Esophagus mucosa (tissue), 1 donor: Measurements from ENCODE around the gene ACOXL. TPM values are rescaled to one million over a fixed set of nuclear protein-coding genes. Genes with fewer than 3 reads are reported as not detected.
A peak's percentile ranks its signal among the peaks of the same experiment; 100 is the strongest.

Experiments used
- ATAC-seq: fragments of 200-7000 bp; cut with Tn5 transposase; one replicate; pipeline ENCODE4 v1.9.1; 2020
- total RNA-seq: library from RNA; stranded (reverse); gene quantifications from one replicate; pipeline ENCODE4 v1.2.4, GENCODE V29; 2023
- donor health status: DM: yes; HTN: yes; CAD: no.

The ACOXL gene
- total RNA-seq, 1 donor from 2014 or later: not detected

DNA sequence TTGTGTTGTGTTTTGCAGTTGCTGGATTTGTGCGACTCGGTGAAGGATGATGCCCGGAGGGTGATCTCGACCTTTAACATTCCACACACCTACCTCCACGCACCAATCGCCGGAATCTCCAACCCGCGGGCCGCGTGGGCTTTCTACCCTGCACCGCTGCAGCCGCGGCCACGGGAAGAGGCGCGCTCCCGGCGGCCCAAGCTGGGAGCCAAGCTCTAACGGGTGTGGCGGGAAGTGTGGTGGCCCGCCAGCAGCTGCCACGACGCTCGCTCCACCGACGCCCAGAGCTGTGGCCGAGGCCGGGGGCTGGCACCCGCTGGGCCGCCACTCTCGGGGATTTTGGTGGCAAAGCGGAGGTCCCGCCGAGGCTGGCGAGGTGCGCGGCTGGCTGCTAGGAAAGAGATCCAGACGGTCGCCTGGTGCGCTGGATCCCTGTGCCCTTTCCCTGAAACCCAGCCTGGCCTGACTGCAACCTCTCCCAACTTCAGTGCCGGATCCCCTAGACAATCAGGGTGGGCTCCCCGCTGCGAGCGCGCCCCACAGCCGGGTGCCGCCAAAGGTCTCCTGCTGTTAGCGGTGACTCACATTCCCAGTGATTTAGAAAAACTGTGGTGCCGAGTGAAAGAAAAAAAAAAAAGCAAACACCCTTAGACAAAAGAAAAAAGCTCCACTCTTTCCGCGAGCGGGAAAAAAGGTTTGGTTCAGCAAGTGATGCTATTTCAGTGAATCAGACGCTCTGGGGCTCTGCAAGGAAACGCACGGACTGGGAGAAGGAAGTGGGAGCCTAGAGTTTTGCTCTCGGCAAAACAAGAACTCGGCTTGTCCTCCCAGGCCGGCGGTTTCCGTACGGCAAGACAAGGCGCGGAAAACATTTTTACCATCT lies 385.5 kb downstream of the ACOXL start:
- no peak for ATAC-seq

DNA sequence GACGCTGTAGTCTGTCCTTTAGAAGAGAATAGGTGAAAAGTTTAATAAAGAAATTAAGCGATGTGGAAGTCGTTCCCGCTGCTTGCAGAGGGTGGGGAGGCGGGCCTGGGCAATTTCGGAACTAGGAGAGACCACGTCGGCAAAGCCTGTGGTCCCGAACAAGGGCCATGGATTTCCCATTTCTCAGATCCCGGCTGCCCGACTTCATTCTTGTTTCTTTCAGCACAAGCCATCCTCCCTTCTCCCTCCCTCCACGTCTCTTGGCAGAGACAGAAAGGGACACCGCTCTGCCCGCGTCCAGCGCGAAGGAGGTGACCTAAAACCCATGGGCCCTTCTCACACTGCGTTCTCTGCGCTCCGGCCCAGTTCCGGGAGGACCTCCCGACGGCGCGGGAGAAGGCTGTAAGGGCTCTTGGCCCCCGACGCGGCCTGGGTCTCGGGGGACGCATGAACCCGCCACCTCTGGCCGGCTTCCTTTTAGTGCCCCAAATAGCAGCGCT lies 386.2 kb downstream of the ACOXL start:
- ATAC-seq: no peak

DNA sequence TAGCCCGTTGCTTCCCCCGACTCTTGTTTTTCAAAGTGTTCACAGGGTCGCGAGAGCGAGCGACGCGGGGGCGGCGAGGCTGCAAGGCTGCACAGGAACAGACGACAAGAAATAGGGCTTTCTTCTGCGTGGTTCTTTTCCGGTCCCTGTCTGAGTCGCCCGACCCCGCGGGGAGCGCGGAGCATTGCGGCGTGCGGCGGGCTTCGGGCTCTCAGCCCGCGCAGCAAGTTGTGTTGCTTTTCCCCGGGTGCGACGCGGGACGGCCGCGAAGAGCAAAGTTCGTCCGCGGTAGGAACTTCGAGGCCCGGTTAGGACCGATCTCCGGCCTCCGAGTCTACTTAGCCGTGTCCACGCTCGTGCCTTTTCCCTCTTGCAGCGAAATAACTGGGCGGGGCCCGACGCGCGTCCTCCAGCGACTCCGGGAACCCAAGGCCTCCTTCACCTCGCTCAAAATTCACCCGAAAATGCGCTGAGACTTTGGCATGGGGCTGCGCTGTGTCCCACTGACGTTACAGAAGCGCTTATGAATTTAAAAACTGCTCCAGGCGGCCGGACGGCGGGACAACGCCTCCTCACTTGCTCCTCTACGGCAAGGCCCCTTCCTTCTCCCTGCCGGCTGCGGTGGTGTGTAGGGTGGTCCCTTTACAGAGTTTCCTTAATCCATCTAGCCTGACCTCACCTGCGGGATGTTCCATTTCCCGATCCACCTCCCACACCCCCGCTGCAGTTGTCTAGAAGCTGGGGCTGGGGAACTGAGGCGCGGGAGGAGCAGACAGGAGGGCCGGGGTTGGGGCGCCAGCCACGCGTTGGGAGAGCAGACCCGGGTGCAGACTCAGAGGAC lies 386.8 kb downstream of the ACOXL start:
- ATAC-seq: no peak

DNA sequence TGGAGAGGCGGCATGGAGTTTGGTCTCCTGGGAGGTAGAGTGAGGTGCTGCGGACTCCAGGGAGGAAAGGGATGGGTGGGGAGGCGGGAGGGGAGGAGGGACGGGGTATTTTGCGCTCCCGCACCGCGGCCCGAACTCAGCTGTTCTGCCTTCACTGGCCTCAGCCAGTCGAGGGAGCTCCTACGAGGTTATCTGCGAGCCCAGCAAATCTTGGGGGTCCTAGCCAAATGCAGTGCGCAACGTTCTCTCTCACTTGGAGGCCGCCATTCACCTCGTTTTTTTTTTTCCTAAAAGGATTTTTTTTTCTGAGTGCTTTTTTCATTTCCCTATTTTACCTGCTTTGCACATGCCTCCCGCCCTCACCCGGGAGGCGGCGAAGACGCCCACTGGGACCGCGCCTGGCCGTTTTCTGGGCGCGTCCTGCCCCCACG lies 387.5 kb downstream of the ACOXL start:
- no peak for ATAC-seq

DNA sequence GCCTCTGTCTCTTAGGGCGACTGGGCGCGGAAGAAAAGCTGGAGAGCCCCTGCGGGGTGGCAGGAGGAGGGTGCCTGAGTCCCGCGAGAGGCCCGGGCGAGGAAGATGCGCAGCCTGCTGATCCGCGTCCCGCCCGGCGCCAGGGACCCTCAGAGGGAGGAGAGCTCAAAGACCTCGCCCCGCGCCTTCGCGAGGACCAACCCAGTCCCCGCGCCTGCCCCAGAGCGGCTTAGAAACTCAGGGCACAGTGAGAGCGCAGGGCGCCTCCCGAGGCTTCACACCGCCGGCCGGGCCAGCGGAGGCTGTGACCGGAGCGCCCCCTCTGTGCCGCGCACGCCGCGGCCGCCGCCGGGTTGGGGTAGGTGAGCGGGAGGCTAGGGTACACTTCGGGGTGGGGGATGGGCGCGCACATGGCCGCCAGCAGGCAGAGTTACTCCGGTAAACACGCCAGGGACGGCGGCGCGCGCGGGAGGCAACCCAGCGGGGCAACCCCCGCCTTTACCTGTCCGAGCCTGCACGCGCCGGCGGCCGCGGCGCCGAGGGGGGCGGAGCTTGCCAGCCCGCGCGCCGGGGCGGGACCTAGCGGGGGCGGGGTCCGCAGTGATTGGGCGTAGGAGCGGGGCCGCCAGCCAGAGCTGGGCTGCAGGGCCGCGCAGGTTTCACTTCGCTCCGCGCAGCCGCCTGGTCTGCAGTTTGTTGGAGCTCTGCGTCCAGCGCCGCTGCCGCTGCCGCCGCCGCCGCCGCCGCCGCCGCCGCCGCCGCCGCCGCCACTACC lies 388.1 kb downstream of the ACOXL start, which contains the start of gene BCL2L11:
Gene BCL2L11, plus strand, starts transcription at position 662 of the 775 bp plus-strand sequence. CDS start 2,832 bp downstream, outside the sequence.
- peak; percentile 87 for ATAC-seq

DNA sequence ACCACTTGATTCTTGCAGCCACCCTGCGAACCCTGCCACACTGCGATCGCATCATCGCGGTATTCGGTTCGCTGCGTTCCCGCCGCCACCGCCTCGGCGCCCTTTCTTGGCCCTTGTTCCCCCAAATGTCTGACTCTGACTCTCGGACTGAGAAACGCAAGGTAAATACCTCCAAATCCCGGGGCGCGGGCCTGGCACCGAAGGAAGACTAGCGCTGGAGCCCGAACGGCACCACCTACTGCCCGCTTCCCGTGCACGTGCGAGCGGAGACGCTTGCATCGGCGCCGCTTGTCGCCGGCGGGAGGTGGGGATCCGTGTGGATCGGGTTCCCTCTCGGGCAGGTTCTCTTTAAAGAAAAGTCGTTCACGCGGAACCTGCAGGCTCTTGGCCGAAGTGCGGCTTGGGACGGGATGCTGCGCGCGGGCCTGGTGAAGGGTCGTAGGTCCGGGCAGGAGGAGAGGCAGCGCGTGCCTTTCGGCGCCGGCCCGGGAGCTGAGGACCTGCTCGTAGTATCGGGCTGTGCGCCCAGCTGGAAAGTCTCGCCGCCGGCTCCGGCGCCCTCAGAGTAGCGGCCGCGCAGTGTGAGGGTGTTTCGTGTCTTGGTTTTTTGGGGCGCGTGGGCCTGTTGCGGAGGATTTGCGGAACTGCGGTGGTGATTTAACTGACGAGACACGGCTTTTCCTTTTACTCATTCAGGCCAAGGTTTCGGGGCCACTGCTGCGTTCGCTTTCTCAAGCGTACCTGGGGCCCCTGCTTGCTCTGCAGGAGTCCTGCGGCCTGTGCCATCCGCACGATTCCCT lies 388.9 kb downstream of the ACOXL start:
- peak; percentile 3 for ATAC-seq

DNA sequence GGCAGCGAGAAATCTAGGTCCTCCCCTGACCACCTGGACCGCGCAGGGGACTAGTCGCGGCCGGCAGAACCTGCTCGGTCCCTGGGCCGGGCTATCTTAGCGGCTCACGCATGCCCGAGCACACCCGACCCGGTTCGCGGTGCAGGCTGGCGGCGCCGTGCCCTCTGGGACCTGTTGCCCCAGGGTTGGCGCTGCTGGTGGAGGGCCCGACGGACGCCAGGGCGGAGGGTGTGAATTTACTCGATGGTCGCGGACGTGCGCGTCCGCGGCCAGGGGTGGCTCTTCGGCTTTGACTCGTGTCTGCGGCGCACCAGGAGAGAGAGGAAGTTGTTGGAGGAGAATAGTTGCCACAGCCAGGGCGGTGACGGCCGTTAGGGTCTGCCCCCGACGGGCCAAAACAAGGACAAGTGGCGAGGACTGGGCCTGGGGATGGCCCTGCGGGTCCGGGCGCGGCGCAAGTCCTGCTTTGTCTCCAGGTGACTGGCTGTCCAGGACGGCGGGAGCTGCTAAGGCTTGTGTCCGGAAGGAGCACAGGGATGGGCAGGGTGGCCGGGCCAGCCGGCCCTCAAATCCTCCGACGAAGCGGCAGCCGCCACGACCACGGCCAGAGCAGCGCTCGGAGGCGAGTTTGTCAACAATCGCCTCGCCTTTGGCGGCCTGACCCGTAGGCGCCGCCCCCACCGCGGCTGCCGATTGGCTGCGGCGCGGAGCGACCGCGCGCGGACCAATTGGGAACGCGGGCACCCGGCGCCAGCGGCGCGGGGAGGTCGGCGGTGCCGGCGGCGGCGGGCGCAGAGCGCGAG lies 389.7 kb downstream of the ACOXL start:
- ATAC-seq: peak; percentile 61

DNA sequence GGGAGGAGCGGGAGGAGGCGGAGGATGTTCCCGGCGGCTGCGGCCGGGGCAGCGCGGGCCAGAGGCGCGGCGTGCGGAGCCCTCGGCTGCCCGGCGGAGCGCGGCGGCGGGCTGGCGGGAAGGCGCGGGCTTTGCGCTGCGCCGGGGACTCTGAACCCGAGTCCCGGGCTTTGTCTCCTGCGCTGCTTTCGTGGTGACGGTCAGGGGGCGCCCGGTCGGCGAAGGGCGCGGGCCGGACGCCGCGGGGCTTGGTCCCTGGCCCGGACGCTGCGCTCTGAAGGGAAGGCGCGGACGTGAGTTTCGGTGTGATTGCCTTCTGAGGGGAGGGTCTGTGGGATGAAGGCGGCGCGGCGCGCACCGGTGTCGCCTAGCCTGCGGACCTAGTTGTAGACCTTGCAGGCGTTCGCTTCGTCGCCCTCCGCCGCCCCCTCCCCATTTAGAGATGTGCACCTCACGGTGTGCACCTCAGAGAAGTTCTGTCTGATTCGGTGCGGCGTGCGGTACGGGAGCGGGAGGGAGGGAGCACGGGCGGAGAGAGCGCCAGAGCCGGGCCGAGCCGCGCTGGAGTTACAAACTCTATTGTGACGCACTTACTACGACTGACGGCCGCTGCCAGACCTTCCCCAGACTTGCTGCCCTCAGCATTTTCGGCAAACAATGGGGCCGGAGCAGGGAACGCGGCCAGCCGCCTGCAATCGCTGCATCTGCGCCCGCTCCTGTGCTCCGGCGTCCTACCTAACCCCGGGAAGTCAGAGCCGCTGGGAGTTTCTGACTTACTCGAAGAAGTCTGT lies 390.5 kb downstream of the ACOXL start:
- peak; percentile 50 for ATAC-seq

DNA sequence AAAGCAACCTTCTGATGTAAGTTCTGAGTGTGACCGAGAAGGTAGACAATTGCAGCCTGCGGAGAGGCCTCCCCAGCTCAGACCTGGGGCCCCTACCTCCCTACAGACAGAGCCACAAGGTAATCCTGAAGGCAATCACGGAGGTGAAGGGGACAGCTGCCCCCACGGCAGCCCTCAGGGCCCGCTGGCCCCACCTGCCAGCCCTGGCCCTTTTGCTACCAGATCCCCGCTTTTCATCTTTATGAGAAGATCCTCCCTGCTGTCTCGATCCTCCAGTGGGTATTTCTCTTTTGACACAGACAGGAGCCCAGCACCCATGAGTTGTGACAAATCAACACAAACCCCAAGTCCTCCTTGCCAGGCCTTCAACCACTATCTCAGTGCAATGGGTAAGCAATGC lies 391.4 kb downstream of the ACOXL start:
- ATAC-seq: no peak

DNA sequence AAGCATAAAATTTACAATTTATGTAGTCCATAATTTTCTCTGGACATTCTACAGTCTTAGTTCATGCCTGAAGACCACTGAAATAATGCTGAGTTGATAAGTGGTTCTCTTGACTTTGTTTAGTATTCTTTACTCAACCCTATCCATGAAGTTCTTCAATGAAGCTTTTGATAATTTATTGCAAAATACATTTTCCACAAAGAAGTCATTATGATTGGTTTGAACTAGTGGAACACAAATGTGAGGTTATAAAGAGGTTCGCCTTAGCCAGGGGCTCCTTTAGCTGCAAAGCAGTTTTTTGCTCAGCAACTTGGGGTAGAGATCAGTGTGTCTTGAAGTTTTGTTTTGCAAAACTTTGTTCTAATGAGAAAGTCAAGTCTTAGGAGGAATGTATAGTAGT lies 394.2 kb downstream of the ACOXL start:
- no peak for ATAC-seq

DNA sequence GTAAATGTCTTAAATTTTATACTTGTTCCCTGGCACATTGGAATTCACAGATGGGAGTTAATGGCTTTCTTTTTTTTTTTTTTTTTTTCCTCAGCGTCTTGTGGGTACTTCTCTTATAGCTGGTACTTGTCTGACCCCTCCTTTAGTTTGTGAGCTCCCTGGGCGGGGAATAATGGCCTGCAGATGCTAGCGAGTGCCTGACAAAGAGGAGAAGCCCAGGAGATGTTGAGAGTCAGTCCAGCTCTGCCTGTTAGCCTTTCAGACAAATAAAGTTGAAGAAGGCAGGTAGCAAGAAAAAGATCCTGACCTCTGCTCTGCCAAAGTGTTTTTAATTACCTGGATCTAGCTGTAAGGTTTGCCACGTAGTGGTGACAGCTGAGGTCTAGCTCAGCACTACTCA lies 395.0 kb downstream of the ACOXL start:
- no peak for ATAC-seq

DNA sequence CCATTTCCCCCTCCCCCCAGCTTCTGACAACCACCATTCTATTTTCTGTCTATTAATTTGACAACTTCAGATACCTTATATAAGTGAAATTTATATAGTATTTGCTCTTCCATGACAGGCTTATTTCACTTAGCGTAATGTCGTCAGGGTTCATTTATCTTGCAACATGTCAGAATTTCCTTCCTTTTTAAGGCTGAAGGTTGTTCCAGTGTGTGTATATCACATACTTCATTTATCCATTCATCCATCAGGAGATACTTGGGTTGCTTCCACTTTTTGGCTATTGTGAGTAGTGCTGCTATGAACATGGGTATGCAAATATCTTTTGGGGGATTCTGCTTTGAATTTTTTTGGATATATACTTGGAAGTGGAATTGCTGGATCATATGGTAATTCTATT lies 395.7 kb downstream of the ACOXL start:
- ATAC-seq: no peak

DNA sequence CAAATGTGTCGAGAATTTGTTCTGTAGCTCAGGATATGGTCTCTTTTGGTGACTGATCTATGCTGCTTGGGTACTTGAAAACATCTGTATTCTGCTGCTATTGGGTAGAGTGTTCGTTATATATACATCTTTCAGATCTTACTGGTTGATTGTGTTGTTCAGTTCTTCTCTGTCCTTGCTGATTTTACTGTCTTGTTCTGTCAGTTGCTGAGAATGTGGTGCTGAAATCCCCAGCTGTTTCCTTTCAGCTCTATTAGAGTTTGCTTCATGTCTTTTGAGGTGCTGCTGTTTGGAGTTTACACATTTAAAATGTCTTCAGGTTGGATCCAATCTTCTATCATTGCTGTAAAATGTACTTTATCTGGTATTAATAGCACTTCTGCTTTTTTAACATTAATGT lies 401.2 kb downstream of the ACOXL start:
- no peak for ATAC-seq

DNA sequence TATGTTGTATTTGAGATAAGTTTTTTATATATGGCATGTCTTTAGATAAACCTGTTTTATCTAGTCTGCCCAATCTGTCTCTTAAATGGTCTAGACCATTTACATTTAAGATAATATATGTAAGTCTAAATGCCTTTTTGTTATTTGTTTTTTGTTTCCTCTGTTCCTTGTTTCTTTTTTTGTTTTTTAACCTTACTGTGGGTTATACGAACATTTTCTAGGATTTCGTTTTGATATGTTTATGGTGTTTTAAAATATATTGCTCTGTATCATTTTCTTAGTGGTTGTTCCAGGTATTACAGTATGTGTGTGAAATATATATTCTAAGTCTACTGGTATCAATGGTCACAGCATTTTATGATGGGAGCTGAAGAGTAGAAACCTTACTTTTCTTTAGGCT lies 401.7 kb downstream of the ACOXL start:
- no peak for ATAC-seq

DNA sequence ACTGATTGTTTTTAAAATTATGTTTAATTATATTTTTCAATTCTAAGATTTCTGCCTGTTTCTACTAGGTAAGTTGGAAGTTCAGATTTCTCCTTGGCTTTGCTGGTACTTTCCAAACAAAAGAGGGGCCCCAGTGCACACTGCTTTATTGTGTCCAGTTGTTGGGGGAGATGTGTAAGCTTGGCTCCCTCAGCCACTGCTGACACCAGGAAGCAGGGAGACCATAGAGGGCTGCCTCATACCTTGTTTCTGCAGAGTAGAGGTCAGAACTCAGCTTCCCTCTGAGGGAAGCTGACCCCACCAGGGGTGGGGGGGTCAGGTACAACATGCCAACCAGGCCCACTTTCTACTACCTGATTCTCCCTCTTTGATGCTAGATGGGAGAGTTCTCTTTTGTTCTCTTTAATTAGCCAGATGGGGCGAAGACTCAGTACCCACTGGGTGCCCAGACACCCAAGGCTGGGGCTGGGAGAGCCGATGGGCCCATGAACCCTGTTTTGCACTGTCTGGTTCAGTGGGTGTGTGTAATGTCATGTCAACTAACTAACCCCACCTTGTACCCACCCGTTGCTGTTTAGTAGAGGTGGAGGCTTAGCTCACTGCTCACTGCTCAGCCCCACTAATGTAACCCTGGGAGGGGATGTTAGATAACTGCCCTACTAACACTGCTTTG lies 403.0 kb downstream of the ACOXL start:
- ATAC-seq: no peak

DNA sequence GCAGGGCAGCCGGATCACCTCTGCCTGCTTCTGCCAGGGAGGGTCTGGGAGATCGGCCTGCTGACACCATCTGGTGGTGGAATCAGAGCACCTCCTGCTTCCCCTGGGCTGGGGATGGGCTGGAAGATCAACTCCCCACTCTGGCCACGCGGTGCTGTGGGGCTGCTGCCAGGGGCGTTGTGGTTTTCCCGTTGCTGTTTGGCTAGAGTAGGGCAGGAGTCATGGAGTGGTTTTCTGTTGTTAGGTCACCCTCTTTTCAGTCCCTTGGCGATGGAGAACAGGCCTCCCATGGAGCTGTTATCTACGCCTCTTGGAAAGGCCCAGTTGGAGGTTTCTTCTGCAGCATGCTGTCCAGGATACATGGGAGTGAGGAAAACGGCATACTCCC lies 403.5 kb downstream of the ACOXL start:
- ATAC-seq: no peak

DNA sequence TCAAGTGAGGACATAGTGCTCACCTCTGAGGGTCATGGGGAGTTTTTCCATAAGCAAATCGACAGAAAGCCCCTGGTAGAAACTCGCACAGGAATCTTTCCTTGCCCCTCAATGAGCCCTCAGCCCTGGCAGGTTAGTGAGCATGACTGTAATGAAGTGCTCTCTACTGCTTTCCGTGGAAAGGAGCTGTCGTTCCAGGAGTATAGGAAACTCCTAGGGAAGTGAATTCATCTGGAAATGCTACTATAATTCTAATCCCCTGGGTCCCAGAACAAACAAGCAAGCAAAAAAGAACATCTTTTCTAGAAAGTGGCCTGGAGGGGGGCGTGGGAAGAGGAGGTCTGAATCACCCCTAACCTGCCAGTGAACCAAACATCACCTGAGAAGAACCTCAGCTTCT lies 406.5 kb downstream of the ACOXL start:
- no peak for ATAC-seq

DNA sequence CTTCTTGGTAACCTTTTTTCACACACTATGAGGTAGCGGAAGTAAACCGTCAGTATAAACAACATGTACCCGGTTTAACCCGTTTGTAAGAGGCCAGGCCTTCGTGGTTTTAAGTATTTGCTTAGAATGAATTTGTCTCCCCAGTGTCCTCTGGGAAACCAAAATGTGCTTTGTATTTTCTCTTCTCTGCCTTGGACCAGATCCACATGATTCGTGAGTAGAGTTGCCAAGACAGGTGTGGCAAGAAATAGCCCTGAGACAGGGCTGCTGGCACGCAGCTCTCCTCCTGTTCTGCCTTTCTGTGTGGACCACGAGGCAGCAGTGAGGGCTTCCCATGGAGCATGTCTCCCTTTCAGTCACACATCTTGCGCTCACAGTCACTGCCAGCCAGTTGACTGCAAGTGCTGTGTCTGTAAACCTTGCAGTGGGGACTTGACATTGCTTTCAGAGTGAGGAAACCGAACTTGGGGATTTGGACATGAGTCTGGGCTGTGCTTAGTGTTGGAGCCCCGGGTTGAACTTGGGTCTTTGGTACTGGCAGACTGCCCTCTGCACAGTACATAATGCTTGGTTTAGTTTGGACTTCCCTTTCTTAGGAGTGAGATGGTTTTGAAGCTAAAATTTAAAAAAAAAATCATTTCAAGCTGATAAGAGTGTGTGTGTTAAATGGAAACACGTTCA lies 407.4 kb downstream of the ACOXL start:
- ATAC-seq: peak; percentile 85

DNA sequence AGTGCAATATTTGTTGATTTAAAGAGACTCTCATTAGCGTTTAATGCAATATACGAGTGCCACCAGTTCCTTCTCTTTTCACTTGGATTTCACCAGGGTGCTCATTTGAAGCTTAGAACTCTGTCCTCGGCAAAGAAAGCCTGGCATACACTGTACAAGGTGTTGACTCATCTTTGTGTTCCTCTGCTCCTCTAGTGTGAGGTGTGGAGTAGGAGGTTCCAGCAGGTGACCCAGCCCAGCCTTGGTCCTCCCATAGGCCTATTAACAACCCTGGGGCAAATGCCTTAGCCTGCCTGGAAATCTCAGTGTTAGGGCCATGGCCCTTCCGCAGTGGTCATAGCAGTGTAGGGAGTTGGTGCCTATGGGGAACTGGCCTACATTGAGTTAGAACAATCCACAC lies 408.4 kb downstream of the ACOXL start:
- peak; percentile 93 for ATAC-seq
